Anterior cingulate cortex (tissue), 58 donors: ENCODE measurements around the gene HS3ST5.

ENCODE experiments used
- DNase-seq, 58 donors: peaks; one replicate each; lab custom pipeline; 2025; lab: John Stamatoyannopoulos, UW

Gene HS3ST5, protein sequence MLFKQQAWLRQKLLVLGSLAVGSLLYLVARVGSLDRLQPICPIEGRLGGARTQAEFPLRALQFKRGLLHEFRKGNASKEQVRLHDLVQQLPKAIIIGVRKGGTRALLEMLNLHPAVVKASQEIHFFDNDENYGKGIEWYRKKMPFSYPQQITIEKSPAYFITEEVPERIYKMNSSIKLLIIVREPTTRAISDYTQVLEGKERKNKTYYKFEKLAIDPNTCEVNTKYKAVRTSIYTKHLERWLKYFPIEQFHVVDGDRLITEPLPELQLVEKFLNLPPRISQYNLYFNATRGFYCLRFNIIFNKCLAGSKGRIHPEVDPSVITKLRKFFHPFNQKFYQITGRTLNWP

DNA sequence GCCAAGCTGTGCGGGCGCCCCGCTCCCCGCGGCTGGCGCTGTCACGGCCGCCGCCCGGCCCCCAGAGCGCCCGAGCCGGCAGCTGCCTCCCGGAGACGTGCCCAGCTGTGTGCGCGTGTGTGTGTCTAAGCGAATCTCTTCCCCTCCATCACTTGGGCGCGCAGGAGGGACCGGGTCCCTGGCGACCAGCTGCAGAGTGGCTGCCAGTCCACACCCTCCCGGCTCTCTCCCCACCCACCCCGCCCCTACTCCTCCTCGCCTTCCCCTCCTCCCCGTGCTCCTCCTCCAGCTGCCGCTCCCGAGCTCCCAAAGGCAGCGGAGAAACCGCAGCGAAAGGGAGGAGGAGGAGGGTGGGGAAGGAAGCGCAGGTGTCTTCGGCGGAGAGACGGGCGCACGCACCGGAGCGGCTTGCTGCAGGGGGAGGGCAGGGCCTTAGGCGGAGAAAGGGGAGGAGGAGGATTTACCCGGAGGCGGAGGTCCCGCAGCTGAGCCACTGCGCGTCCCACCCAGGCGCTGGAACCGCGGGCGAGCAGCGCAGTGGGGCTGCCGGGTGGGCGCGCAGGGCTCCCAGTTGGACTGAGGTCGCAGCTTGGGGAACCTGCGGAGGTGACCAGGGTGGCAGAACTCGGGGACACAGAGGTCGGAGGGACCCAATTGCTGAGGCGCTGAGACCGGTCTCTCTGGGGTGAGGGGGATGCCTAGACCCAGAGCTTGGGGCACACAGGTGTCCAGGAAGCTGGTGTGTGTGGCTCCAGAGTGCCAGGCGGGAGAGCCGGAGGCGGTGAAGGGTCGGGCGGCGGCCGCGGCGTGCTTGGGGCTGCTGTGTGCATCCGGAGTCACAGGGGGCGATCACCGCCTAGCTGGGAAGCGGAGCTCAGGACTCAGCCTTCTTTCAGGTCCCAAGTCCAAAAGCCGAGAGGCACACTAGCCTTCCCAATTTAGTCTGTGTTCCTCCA lies at the start of gene HS3ST5:
Gene HS3ST5, minus strand, starts transcription at position 198 of the 956 bp plus-strand sequence. CDS start 280,178 bp downstream, outside the sequence.
- DNase-seq: peak in 55 of 58 donors; percentile 23 to 81 (median 60)

DNA sequence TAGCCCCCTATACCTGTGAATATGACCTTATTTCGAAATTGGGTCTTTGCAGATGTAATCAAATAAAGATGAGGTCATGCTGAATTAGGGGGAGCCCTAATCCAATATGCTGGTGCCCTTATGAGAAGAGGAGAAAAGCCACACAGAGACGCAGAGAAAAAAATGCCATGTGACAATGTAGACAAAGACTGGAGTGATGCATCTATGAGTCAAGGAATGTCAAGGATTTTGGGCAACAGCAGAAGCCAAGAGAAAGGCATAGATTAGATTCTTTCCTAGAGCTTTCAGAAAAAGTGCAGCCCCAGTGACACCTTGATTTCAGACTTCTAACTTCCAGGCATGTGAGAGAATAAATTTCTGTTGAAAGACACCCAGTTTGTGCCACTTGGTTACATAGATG lies 47.4 kb upstream of the HS3ST5 start:
- no peak for DNase-seq

DNA sequence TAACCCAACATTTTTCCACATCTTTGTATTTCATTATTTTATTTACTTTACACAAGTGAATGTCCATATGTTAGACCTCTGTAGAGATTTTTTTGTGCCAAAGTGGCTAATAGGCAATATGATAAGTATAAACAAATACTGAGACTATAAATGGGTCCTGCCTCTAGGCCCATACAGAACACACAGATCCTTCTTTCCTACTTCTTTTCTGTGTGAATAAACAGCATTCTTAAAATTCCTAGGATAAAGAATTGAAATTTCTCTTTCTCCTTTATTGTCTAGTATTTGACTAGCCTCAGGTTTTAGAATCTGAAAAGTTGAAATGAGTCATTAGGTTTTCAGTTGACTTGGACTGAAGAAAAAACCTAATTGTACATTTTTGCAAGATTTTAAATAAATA lies 46.3 kb upstream of the HS3ST5 start:
- DNase-seq: no peak

DNA sequence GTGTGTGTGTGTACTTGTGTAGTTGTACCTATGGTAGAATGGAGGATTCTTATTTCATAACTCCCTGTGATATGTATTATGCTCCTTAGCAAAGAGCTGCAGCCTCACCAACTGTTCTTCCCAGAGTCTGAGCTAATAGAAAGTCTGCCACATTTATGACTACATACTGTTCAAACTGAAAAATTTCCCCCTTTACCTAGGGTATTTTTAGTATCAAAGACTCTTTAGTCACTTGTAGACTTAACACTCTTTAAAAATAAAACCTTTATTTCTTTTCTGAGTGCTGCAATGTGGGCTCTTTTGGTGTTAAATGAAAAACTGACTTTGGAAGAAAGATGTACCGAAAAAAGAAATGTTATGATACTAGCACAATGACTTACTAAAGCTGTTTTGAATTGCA lies 39.6 kb upstream of the HS3ST5 start:
- peak in 1 of 58 donors; percentile 2 for DNase-seq

DNA sequence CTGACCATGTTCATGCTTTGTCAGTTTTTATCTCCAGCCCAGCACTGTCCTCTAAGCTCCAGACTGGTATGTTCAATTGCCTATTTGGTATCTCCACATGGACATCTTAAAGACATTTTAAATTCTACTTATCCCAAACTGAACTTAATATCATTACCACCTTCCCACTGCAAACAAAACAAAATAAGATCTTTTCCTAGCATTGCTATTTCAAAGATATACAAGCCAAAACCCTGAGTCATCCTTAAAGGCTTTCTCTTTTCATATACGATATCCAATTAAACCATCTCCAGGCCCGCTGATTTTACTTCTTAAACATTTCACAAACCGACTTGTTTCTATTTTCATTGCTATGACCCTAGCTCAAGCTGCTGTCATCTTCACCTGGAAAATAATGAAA lies 35.1 kb upstream of the HS3ST5 start:
- DNase-seq: no peak

DNA sequence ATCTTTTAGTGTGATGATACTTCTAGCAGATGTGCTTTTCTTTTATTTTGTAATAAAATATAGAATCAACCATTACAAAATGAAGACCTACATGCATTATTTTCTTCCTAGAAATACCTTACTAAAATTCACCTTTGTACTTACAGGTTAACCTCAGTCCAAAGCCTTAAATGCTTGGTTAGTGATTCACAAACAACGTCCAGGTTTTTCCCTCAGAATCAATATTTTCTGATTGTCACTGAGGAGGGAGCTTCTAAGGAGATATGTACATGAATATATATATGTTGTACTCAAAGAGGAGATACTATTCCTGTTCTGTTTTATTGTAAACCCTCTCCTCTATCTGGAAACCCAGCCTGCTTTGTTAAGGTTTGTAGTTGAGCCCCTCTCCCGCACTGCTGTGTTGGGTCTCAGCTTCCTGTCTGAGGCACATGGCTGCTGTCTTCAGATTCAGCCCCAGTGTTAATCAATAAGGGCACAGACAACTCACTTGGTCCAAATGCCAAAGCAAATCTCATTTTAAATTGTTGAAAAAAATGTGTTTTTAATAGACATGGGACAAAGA lies 33.9 kb upstream of the HS3ST5 start:
- DNase-seq: no peak

DNA sequence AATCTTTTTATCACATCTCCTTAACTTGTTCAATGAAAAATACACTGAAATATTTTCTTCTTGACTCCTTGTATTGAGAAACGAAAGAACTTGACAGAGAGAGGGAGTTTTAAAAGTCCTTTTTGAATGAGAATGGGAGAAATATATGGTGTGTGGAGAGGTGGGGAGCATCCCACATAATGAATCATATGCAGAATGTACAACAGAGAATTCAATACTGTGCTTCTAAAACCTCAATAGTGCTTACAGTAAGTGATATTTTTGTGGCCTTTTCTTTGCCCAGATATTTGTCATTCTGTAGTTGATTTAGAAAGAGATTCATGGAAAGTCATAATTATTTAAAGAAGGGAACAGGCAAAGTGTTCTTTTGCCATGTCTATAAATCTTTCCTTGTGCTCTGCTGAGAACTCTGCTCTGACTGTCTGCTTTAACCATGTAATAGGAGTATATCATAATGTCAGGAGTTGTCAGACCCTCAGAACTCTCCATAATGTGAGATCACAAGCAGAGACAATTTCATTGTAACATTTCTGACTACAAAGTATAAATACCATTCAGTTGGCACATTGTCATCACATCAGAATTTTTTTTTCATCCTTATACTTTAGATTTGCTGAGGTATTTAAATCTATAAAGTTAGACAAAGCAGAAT lies 32.8 kb upstream of the HS3ST5 start:
- no peak for DNase-seq

DNA sequence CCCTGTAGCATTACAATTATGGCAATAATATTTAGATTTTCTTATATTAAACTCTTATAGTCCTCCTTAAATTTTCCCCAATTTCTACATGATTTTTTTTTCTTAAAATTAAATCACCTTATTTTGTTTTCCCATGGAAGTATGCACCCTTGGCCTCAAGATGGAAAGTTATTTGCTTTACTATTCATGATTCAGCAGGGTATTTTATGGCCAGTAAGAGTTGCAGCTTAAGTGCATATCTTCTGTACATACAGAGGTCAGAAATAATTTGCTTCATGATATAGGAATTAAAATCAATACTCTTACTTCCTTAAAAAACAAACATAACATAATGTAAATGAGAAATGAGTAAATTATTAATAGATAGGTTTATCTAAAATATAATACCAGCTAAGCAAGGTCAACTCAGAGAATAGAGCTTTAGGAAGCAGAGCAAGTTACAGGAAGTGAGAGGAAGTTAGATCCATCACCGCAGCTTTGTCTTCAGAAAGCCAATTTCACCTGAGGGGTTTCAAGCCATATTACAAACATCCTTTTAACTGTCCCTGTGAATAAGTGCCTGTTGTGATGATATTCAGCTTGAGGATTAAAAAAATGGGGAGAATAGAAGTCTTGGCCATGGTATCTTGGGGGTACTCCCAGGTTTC lies 24.6 kb upstream of the HS3ST5 start:
- DNase-seq: no peak

DNA sequence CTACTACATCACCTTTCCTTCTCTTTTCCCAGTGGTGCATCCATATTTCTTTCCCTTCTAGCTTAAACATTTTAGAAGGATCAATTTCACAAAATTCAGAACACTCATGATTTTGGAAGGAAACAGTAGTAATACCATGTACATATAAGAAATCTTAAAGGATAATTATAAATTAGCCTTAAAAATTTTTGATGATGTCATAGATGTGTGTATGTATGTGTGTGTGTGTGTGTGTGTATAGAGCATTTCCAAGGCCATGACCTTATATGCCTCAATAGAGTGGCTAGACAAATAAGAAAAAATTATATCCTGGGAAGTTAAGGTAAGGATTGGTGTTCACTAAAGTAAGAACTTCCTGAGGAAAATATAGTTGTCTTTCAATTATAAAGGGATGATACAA lies 24.1 kb upstream of the HS3ST5 start:
- DNase-seq: no peak

DNA sequence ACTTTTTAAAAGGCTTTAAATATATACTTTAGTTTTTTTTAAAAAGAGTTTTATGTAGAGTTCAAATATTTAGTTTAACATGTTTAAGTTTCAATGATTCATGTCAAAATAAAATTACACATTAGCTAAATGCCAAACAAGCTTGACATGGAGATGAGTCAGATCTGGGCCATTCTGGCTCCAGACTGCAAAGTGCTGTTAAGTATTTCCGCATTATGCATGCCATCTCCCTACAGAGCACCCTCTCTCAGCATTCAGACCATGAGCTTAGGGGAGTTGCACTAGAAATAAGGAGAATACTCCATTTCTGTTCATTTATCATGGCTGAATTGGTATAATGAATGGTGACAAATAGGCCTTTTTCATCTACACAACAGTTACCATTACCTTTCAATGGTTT lies 21.5 kb upstream of the HS3ST5 start:
- no peak for DNase-seq

DNA sequence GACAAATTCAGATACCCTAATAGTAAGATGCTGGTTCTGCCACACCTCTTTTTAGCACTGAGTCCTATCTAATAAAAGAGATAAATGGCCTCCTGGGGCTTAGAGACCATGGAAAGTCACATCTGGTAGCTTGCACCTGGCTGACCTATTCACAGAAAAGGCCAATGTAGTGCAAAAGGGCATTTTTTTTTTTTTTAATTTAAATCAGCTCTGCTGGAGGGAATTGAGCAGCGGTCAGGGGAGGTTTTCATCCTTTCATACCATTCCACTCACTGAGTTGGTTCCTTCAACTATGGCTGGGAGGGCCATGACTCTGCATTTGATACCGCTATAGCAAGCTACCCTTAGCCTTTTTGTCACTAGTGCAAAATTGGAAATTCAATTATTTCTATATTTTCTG lies 20.1 kb upstream of the HS3ST5 start:
- no peak for DNase-seq

DNA sequence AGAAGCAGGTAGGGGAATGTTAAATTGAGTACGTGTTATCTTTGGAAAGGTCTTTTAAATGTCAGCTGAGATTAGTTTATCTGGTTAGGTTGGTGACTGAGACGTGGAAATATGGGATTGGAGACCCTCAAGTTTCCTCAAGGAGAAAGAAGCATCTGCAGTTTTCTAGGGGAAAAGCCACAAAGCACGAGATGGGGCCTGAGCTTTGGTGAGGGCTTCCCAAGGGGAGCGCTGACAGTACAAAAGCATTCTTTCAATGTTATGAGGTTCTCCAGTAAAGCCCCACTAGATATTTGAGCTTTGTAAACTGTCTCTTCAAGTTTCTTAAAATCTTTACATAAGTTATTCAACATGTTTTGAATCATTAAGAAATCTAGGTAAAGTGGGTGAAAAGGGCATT lies 19.6 kb upstream of the HS3ST5 start:
- no peak for DNase-seq

DNA sequence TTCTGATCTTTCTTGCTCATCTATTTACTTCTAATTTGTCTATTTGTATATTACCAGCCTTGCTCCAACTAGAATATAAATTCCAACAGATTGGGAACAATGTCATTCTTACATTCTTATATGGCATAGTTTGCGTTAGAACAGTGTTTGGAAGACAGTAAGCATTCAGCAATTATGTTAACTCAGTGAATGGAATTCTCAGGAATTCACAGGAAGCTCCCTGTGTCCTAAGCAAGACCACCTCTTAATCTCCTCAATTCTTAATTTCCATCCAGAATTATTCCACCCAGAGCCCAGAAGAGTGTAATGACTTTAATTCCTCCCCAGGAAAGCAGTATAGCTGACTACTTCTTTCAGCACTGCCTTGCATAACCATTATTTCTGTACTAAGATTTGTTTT lies 18.2 kb upstream of the HS3ST5 start:
- no peak for DNase-seq

DNA sequence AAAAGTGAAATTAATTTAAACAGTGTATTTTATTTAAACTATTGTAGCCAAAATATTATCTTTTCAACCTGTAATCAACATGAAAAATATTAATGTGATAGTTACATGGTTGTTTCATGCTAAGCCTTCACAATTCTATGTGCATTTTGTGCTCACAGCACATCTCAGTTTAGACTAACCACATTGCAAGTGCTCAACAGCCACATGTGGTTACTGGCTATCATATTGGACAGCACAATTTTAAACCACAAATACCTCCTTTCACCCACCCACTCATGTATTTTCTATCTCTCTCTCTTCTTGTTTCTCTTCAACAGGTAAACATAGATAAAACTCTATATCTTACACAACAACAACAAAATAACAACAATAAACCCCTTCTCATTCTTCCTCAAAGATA lies 12.5 kb upstream of the HS3ST5 start:
- DNase-seq: no peak

DNA sequence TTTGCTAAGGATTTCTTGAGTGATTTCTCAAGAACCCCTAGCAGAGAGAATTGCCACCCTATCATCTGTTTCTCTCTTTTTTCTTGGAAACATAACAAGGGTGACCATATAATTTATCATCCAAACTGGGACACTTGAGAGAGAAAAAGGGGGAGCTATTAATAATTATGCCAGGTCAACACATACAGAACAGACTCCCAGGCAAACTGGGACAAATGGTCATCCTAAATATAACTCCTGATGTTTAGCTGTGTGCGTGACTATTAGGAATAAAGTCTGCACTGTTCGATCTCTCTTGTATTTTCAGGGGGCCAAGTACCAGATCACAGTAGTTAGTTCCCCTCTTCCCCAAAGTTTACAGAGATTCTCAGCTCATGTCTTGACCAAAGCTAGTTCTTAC lies 11.7 kb upstream of the HS3ST5 start:
- DNase-seq: no peak

DNA sequence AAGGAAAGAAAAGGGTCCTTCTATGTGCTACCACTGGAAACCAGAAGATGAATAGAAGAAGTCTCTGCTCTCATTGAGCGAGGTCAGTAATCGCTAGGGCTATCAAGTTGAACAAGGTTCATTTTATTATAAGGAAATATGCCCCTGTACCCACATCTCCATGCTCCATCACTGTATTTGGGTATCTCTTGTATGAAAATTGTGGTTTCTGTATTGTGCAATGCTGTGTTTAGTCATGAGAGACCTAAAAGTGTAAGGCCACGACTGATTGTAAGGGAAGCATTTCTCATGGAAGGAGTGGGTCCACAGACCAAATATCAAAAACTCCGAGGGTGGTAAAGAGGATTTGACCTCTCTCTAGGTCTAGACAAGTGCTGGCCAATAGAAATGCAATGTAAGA lies 3.6 kb upstream of the HS3ST5 start:
- no peak for DNase-seq

DNA sequence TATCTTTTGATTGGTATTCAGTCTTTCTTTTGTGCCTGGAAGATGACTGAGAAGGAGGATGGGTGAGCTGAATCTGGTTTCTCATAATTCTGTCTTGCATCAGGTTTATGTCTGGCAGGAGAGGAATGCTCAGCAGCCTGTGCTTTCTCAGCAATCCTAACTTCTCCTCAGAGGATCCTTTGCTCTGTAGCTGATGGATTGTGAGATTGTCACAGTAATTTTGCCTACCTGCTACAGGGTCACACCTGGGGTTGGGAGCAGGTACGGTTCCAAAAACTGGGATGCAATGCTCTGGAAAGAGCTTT lies 2.1 kb upstream of the HS3ST5 start:
- DNase-seq: no peak

DNA sequence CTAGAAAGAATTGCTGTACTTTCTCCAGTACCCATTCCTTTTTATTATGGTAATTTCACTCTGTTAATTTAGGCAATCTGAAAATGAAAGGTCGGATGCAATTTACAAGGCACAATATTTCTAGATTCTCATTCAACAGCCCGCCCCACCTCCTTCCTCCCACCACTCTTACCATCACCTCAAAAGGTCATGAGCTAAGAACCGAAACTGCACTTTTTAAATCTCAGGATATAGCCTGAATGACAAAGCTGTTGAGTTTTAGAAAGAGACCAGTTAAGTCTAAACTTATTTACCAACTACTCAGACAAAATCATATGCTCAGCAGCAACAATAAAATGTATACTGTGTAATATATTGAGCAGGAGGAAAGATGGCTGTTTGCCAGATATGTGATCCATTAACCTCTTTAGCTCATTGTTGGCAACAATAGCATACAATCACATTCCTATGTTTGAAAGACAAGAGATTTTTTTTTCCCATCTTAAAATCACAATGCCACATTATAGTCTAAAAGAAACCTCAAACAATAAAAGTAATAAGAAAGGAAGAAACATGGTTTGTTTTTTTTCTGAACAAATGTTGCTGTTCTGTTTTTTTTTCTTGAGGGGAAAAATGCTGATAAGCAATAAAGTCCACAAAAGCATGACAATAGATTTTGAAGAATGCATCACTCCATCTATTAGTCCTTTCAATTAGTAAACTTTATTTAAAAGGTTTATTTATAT lies 1.6 kb upstream of the HS3ST5 start:
- no peak for DNase-seq

DNA sequence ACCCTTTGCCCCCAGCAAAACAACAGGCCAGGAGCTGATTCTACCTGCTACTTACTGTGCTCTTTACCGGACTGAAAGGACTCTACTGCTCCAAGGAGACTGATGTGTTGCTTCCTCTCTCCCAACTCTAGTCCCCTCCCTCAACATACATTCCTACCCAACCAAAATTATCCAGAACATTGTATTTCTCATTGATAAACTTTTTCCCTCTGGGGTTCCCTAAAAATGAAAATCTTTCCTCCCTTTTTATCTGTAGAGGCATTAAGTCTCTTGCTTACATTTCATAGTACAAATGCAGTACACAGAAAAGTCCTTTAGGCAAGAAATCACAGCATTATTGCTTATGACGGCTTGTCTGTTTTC lies 940 bp upstream of the HS3ST5 start:
- DNase-seq: no peak
